ENCODE measurements around the gene MMP24. TPM values are rescaled to one million over a fixed set of nuclear protein-coding genes. Genes with fewer than 3 reads are reported as not detected.
A peak's percentile ranks its signal among the peaks of the same experiment; 100 is the strongest.

Gene MMP24
- total and polyA plus RNA-seq, 2 experiments from 2014 or later, result 2.0 to 27.3 TPM

GRCh38 chr20:35304956-35305355 is 78.5 kb downstream of the MMP24 start:
- Histone ChIP-seq H3K4me2 (no peak overlapping the region), H3K79me2 (replicated peaks; ENCODE audit: insufficient read depth) (no peaks in the 10 kb centered on the region), H3K27ac (ENCODE audit: low read depth) (no peak overlapping the region), H3K4me1 (ENCODE audit: insufficient read depth) (peaks cover 9% of the 10 kb centered on the region), H3K9me2 (ENCODE audit: insufficient read depth) (no peaks in the 10 kb centered on the region), H4K20me1 (replicated peaks; ENCODE audit: insufficient read depth) (no peaks in the 10 kb centered on the region), H3K4me3 (no peak overlapping the region), H3K27me3 (ENCODE audit: insufficient read depth) (no peaks in the 10 kb centered on the region), H3K36me3 (ENCODE audit: insufficient read depth) (no peaks in the 10 kb centered on the region), H3F3A (replicated peaks; ENCODE audit: low read depth) (peaks cover 9% of the 10 kb centered on the region; the same call in 1 of the 2 replicates), H2AFZ (no peak overlapping the region)
- no peak for TF ChIP-seq ZNF331 (CRISPR knock-in tag; IDR thresholded peaks at IDR 0.05; ENCODE audit: low read depth)
- no peak for TF ChIP-seq REST (IDR thresholded peaks at IDR 0.05; ENCODE audit: unreplicated experiment)
- no peak for TF ChIP-seq EZH2phosphoT487 (IDR thresholded peaks at IDR 0.05; ENCODE audit: unreplicated experiment)
- no peak for TF ChIP-seq CREB1 (CRISPR knock-in tag; IDR thresholded peaks at IDR 0.05; ENCODE audit: low read depth)
- no peak for TF ChIP-seq ZNF462 (CRISPR knock-in tag; IDR thresholded peaks at IDR 0.05)
- TF ChIP-seq ZNF114 (CRISPR knock-in tag; IDR thresholded peaks at IDR 0.05), result no peak
- TF ChIP-seq POLR2AphosphoS5 (IDR thresholded peaks at IDR 0.05; ENCODE audit: low read depth), result no peak
- no peak for TF ChIP-seq JUNB (IDR thresholded peaks at IDR 0.05; ENCODE audit: unreplicated experiment)
- TF ChIP-seq NANOG (IDR thresholded peaks at IDR 0.05; ENCODE audit: borderline replicate concordance), result no peak
- no peak for TF ChIP-seq ETS1 (IDR thresholded peaks at IDR 0.05)
- no peak for TF ChIP-seq CTCF (conservative IDR thresholded peaks at IDR 0.05; ENCODE audit: low read depth in 2 of 2)
- no peak for TF ChIP-seq STAT1 (IDR thresholded peaks at IDR 0.05; ENCODE audit: unreplicated experiment)
- TF ChIP-seq EZH2 (IDR thresholded peaks at IDR 0.05; ENCODE audit: low read depth, unreplicated experiment), result no peak
- ATAC-seq (no peak), DNase-seq (ENCODE audit: low spot score) (no peak)
- Mint-ChIP-seq H3K4me3 (peak overlapping the region; percentile 5; the same call in 1 of the 3 replicates), H3K9me3 (no peaks in the 10 kb centered on the region), H3K36me3 (ENCODE audit: low read depth) (peaks cover 7% of the 10 kb centered on the region; the same call in 1 of the 3 replicates), H3K27me3 (ENCODE audit: insufficient read depth, low read depth, poor library complexity) (peaks cover 6% of the 10 kb centered on the region), H3K4me1 (peaks cover 19% of the 10 kb centered on the region; the same call in 2 of the 3 replicates), H3K27ac (no peak overlapping the region; the same call in 1 of the 2 replicates)

All from GM23338 (cell line).